ENCODE data around the gene RGL2.

RGL2 gene

GRCh38 chr6:33321227-33321626 is 22.5 kb upstream of the RGL2 start:
- Histone ChIP-seq H3K36me3 (ENCODE audit: control insufficient read depth, low read length) (peaks cover 55% of the 10 kb centered on the region), H3K27me3 (ENCODE audit: control insufficient read depth, low read length) (no peaks in the 10 kb centered on the region), H3F3A (ENCODE audit: control insufficient read depth, insufficient read depth) (peaks cover 36% of the 10 kb centered on the region), H4K20me1 (ENCODE audit: control insufficient read depth, insufficient read depth, low read depth, low read length) (0 out of 2 replicates have a peak, but pooled peaks cover 7% of the 10 kb centered on the region), H3K4me2 (ENCODE audit: low read length) (peak overlapping the region; percentile 90), H3K9me3 (ENCODE audit: control insufficient read depth, insufficient read depth, low read length) (no peaks in the 10 kb centered on the region), H3K9me2 (replicated peaks; ENCODE audit: control insufficient read depth, low read length) (no peaks in the 10 kb centered on the region), H3K4me3 (ENCODE audit: low read length) (peak overlapping the region; percentile 85), H3K79me2 (ENCODE audit: control insufficient read depth, low read length) (peaks cover 52% of the 10 kb centered on the region), H3K4me1 (ENCODE audit: control insufficient read depth, low read length) (peaks cover 70% of the 10 kb centered on the region), H3K27ac (ENCODE audit: low read depth, low read length) (peak overlapping the region; percentile 93)
- no peak for TF ChIP-seq EZH2phosphoT487 (IDR thresholded peaks at IDR 0.05; ENCODE audit: borderline replicate concordance, low read length)
- TF ChIP-seq CTCF (IDR thresholded peaks at IDR 0.05; ENCODE audit: low read depth, low read length, poor library complexity, severe bottlenecking): no peak

- TF ChIP-seq EZH2phosphoT487 (IDR thresholded peaks at IDR 0.05; ENCODE audit: borderline replicate concordance, low read length) (no peak), CTCF (IDR thresholded peaks at IDR 0.05; ENCODE audit: low read depth, low read length, poor library complexity, severe bottlenecking) (no peak)
- Histone ChIP-seq H3K4me2 (ENCODE audit: low read length) (peak overlapping the region; percentile 90), H3F3A (ENCODE audit: control insufficient read depth, insufficient read depth) (peaks cover 36% of the 10 kb centered on the region), H4K20me1 (ENCODE audit: control insufficient read depth, insufficient read depth, low read depth, low read length) (0 out of 2 replicates have a peak, but pooled peaks cover 7% of the 10 kb centered on the region), H3K27ac (ENCODE audit: low read depth, low read length) (peak overlapping the region; percentile 79; the same call in 1 of the 2 replicates), H3K9me2 (replicated peaks; ENCODE audit: control insufficient read depth, low read length) (no peaks in the 10 kb centered on the region), H3K36me3 (ENCODE audit: control insufficient read depth, low read length) (peaks cover 61% of the 10 kb centered on the region), H3K4me1 (ENCODE audit: control insufficient read depth, low read length) (peaks cover 64% of the 10 kb centered on the region), H3K27me3 (ENCODE audit: control insufficient read depth, low read length) (no peaks in the 10 kb centered on the region), H3K79me2 (ENCODE audit: control insufficient read depth, low read length) (peaks cover 52% of the 10 kb centered on the region), H3K4me3 (ENCODE audit: low read length) (peak overlapping the region; percentile 85), H3K9me3 (ENCODE audit: control insufficient read depth, insufficient read depth, low read length) (no peaks in the 10 kb centered on the region)
Measured at GRCh38 chr6:33320315-33321181, 21.8 kb upstream of the RGL2 start.

- TF ChIP-seq CTCF (IDR thresholded peaks at IDR 0.05; ENCODE audit: low read depth, low read length, poor library complexity, severe bottlenecking) (no peak), EZH2phosphoT487 (IDR thresholded peaks at IDR 0.05; ENCODE audit: borderline replicate concordance, low read length) (no peak)
- H3F3A ChIP-seq (ENCODE audit: control insufficient read depth, insufficient read depth): peaks cover 36% of the 10 kb centered on the region
- H3K27ac ChIP-seq (ENCODE audit: low read depth, low read length): peak overlapping the region; percentile 79
- peaks cover 52% of the 10 kb centered on the region for H3K79me2 ChIP-seq (ENCODE audit: control insufficient read depth, low read length)
- H3K4me2 ChIP-seq (ENCODE audit: low read length): peak overlapping the region; percentile 90
- H3K36me3 ChIP-seq (ENCODE audit: control insufficient read depth, low read length): peaks cover 65% of the 10 kb centered on the region
- peak overlapping the region; percentile 85; the same call in 1 of the 2 replicates for H3K4me3 ChIP-seq (ENCODE audit: low read length)
- no peaks in the 10 kb centered on the region for H3K27me3 ChIP-seq (ENCODE audit: control insufficient read depth, low read length)
- no peaks in the 10 kb centered on the region for H3K9me2 ChIP-seq (replicated peaks; ENCODE audit: control insufficient read depth, low read length)
- 0 out of 2 replicates have a peak, but pooled peaks cover 7% of the 10 kb centered on the region for H4K20me1 ChIP-seq (ENCODE audit: control insufficient read depth, insufficient read depth, low read depth, low read length)
- H3K4me1 ChIP-seq (ENCODE audit: control insufficient read depth, low read length): peaks cover 64% of the 10 kb centered on the region
- no peaks in the 10 kb centered on the region for H3K9me3 ChIP-seq (ENCODE audit: control insufficient read depth, insufficient read depth, low read length)
Measured at GRCh38 chr6:33319939-33320314, 21.2 kb upstream of the RGL2 start.

All from DOHH2 (cell line).